Measurements from ENCODE around the gene BCORL1. TPM values are rescaled to one million over a fixed set of nuclear protein-coding genes. Genes with fewer than 3 reads are reported as not detected.

BCORL1 gene
- total RNA-seq, 2 donors from 2014 or later, result 3.0 to 4.4 TPM

- Histone ChIP-seq H3K4me1 (peaks cover 14% of the 10 kb centered on the region), H3K27ac (peak overlapping the region in 3 of 4 donors; percentile 58 to 66 (median 59)), H3K4me3 (no peak overlapping the region), H3K9me3 (no peaks in the 10 kb centered on the region), H3K36me3 (replicated peaks in 1 of 2; ENCODE audit: insufficient read depth in 1 of 2, low read depth in 2 of 2) (no peaks in the 10 kb centered on the region), H3K27me3 (no peaks in the 10 kb centered on the region)
- 16 to 67% methylated on average over 1 to 21 of the region's 26 CpGs for WGBS, 2 donors
- ATAC-seq (peak; percentile 88), DNase-seq (peak; percentile 76 to 83 (median 79))
- no peak for TF ChIP-seq CTCF (IDR thresholded peaks at IDR 0.05)
- peak in 2 of 3 donors; percentile 55 to 66 for TF ChIP-seq POLR2A (IDR thresholded peaks at IDR 0.05)
- intact Hi-C loops (cut with DNase I), result no loop called here
Measured at GRCh38 chrX:129961180-129962083, 21.0 kb upstream of the BCORL1 start.

- intact Hi-C loops (cut with DNase I), result no loop called here
- TF ChIP-seq POLR2A (IDR thresholded peaks at IDR 0.05) (no peak), CTCF (IDR thresholded peaks at IDR 0.05) (no peak)
Measured at GRCh38 chrX:129963729-129964128, 18.7 kb upstream of the BCORL1 start.

DNA sequence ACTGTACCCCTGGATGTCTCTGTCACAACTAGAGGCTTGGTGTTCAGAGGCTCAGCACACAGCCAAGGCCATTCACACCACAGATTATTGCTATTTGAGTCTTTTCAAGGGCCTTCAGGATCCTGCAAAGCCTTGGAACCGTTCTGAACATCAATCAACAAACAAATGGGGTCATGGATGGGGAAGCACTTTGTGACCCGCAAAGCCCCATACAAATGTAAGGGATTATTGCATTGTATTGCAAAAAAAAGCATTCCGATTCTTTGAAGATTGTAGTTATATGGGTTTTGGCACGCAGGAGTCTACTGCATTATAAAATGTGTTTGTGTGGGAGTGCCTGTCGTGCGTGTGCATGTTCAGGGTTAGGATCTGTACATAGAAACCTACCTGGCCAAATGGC is 17.3 kb upstream of the BCORL1 start:
- H3K27me3 ChIP-seq, result no peaks in the 10 kb centered on the region
- no peak overlapping the region for H3K27ac ChIP-seq
- TF ChIP-seq CTCF (IDR thresholded peaks at IDR 0.05) (no peak), POLR2A (IDR thresholded peaks at IDR 0.05) (no peak)
- WGBS, 2 donors, result 80 to 85% methylated on average over 5 to 6 of the region's 6 CpGs
- no peak overlapping the region for H3K4me3 ChIP-seq
- no peaks in the 10 kb centered on the region for H3K36me3 ChIP-seq (replicated peaks in 1 of 2; ENCODE audit: insufficient read depth in 1 of 2, low read depth in 2 of 2)
- peaks cover 8% of the 10 kb centered on the region for H3K4me1 ChIP-seq
- ATAC-seq, result no peak
- DNase-seq, result no peak
- intact Hi-C loops (cut with DNase I), result no loop called here
- H3K9me3 ChIP-seq, result no peaks in the 10 kb centered on the region

More at GRCh38 chrX:129963729-129964128, 18.7 kb upstream of the BCORL1 start:
- Histone ChIP-seq H3K27me3 (no peaks in the 10 kb centered on the region), H3K27ac (no peak overlapping the region), H3K4me1 (peaks cover 8% of the 10 kb centered on the region), H3K9me3 (no peaks in the 10 kb centered on the region), H3K4me3 (no peak overlapping the region), H3K36me3 (replicated peaks in 1 of 2; ENCODE audit: insufficient read depth in 1 of 2, low read depth in 2 of 2) (no peaks in the 10 kb centered on the region)
- 73 to 86% methylated on average over 3 to 6 of the region's 8 CpGs for WGBS, 2 donors
- DNase-seq (no peak), ATAC-seq (no peak)

GRCh38 chrX:129968968-129969367 is 13.5 kb upstream of the BCORL1 start:
- no peaks in the 10 kb centered on the region for H3K9me3 ChIP-seq
- H3K4me1 ChIP-seq, result no peaks in the 10 kb centered on the region
- intact Hi-C loops (cut with DNase I), result no loop called here
- TF ChIP-seq CTCF (IDR thresholded peaks at IDR 0.05) (no peak), POLR2A (IDR thresholded peaks at IDR 0.05) (no peak)
- no peaks in the 10 kb centered on the region for H3K36me3 ChIP-seq (replicated peaks in 1 of 2; ENCODE audit: insufficient read depth in 1 of 2, low read depth in 2 of 2)
- ATAC-seq (no peak), DNase-seq (no peak)
- no peak overlapping the region for H3K27ac ChIP-seq
- H3K4me3 ChIP-seq, result no peak overlapping the region
- 89% methylated on average over 3 of the region's 3 CpGs for WGBS, 2 donors
- no peaks in the 10 kb centered on the region for H3K27me3 ChIP-seq

Data from body of pancreas (tissue), 4 donors.